HG03354 (cell line): ENCODE measurements around the gene EDARADD.

Experiments used
- ATAC-seq: cut with Tn5 transposase; IDR thresholded peaks from one replicate; pipeline ENCODE4 v1.9.1; 2021; ENCODE audit warnings: mild to moderate bottlenecking; ENCODE audit not compliant: unreplicated experiment, poor library complexity, severe bottlenecking

EDARADD gene

DNA sequence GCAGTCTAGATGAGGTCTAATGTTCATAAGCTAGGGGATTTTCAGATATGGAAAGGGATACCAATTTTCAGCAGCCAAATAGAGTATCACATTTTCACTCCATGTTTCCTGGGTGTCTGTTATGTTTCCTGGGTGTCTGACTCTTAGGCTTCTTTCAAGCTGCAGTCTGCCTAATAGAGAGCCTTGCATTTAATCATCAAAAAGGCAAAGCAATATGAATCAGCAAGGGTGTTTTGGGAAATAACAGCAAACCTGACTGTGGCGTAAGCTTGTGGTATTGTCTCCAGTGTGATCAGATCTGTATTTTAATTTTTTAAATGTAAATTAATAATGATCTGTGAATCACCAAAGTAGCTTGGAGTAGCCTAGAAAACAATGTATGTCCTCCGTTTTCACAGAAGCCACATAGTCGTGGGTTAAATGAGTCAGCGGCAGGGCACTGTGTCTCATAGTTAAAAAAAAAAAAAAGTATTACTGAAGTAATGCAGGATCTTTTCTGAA, 140.1 kb downstream of the EDARADD start:
- no peak for ATAC-seq
